ENCODE data around the gene DOC2B. TPM values are rescaled to one million over a fixed set of nuclear protein-coding genes. Genes with fewer than 3 reads are reported as not detected.
A peak's percentile ranks its signal among the peaks of the same experiment; 100 is the strongest.
"Not testable (repeated sequence)": the region's sequence is repeated elsewhere in the genome, so short reads cannot be mapped to it uniquely, and the experiment has no call there.

DOC2B gene
- total RNA-seq, 1 donor = not detected

DNA sequence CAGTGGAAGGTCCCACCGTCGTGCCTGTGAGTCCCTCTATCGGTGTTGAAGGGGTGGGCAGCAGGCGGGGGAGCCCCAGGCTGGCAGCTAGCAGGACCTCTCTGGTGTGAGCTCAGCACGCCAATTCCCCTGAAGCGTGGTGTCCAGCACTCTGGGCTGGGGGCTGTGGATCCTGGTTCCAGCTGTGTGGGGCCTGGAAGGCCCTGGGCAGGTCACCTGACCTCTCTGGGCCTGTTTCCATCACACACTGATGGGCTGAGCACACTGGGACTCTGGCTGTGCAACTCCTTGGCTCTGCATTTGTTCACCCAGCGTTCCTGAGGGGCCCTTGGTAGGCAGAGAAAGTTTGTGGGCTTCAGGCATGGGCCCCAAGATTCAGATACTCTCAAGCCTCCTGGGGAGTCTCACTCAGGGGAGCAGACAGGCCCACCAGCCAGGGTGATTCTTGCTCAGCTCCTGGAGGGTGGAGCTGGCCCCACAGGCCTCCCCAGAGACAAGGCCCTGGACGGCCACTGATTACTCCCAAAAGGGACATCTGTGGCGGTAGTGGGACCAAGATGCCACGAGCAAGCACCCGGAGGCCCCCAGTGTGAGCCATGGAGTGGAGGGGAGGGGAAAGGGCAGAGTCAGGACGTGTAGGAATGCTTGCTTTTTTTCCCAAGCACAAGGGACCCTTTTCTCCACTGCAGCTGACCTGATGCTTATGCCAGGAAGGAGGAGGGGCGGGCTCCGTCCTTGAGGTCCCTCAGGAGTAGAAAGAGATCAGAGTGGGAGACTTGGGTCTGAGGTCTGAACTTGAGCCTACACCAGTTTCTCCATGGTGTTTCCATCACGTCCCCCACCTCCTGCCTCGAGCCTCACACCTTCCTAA is 35.5 kb downstream of the DOC2B start:
- TF ChIP-seq, protein P1, sequence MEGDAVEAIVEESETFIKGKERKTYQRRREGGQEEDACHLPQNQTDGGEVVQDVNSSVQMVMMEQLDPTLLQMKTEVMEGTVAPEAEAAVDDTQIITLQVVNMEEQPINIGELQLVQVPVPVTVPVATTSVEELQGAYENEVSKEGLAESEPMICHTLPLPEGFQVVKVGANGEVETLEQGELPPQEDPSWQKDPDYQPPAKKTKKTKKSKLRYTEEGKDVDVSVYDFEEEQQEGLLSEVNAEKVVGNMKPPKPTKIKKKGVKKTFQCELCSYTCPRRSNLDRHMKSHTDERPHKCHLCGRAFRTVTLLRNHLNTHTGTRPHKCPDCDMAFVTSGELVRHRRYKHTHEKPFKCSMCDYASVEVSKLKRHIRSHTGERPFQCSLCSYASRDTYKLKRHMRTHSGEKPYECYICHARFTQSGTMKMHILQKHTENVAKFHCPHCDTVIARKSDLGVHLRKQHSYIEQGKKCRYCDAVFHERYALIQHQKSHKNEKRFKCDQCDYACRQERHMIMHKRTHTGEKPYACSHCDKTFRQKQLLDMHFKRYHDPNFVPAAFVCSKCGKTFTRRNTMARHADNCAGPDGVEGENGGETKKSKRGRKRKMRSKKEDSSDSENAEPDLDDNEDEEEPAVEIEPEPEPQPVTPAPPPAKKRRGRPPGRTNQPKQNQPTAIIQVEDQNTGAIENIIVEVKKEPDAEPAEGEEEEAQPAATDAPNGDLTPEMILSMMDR (IDR thresholded peaks at IDR 0.05; ENCODE audit: insufficient read depth, low read length) = no peak
- H3K4me3 ChIP-seq (ENCODE audit: low read depth, low read length) = no peak overlapping the region
- no peak for DNase-seq (ENCODE audit: low read depth)

- DNase-seq (ENCODE audit: low read depth) = no peak
- no peak overlapping the region for H3K4me3 ChIP-seq (ENCODE audit: low read depth, low read length)
- TF ChIP-seq, protein P1 (IDR thresholded peaks at IDR 0.05; ENCODE audit: insufficient read depth, low read length) = no peak
Observed at GRCh38 chr17:144936-145670, 36.3 kb downstream of the DOC2B start.

DNA sequence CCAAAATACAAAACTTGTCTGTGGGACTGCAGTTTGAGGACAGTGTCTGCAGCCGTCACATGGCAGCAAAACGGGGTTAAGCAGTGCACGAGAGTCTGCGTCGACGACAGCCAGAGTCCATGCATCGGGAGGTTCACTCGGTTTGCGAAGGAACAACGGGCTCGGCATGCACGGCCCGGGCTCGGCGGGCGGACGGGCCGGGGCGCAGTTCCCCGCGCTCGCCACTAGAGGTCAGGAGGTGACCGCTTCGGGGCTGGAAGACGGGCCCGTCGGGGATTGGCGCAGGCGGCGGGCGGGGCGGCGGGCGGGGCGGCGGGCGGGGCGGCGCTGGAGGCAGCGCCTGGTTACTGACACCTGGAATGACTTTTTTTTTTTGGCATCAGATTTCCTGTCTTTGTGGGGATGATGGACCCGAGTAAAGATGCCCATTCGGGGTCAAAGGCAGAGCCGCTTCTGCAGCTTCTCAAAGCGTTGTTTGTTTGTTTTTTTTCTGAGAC is 37.6 kb downstream of the DOC2B start:
- DNase-seq (ENCODE audit: low read depth) = peak; percentile 50
- TF ChIP-seq, protein P1 (IDR thresholded peaks at IDR 0.05; ENCODE audit: insufficient read depth, low read length) = peak; percentile 66
- H3K4me3 ChIP-seq (ENCODE audit: low read depth, low read length) = no peak overlapping the region

DNA sequence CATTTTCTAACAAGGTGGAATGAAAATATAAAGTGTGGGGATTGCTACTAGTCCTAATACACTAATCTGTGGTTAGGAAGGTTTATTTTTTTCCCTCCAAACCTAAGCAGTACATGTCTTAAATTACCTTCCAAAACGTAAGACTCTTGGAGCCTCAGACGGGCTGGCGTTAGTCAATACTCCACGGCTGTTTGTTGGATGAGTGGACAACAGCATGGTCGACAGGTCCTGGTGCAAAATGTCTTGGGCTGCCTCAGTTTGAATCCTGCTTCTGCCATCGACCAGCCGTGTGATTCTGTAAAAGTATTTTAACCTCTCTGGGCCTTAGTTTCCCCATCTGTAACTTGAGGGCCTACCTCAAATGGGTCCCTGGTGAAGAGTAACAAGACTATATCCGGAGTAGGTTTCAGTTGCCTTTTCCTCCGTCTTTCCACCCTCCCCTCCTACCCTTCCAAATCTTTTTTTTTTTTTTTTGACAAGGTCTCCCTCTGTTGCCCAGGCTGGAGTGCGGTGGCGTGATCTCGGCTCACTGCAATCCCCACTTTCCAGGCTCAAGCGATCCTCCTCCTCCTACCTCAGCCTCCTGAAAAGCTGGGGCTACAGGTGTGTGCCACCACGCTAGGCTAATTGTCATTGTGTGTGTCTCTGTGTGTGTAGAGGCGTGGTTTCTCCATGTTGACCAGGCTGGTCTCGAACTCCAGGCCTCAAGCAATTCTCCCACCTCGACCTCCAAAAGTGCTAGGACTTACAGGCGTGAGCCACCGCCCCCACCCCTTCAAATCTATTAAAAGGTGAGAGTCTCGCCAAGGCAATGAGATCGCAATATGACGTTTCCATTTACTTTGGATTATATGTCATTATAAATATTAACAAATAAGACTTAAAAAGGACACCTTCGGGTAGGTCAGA is 38.3 kb downstream of the DOC2B start:
- no peak overlapping the region for H3K4me3 ChIP-seq (ENCODE audit: low read depth, low read length)
- TF ChIP-seq, protein P1 (IDR thresholded peaks at IDR 0.05; ENCODE audit: insufficient read depth, low read length) = no peak
- DNase-seq (ENCODE audit: low read depth) = no peak

- DNase-seq (ENCODE audit: low read depth) = peak; percentile 2
- no peak overlapping the region for H3K4me3 ChIP-seq (ENCODE audit: low read depth, low read length)
- TF ChIP-seq, protein P1 (IDR thresholded peaks at IDR 0.05; ENCODE audit: insufficient read depth, low read length) = no peak
Observed at GRCh38 chr17:142102-142661, 39.3 kb downstream of the DOC2B start.

- not testable (repeated sequence) for DNase-seq (ENCODE audit: low read depth); H3K4me3 ChIP-seq (ENCODE audit: low read depth, low read length)
Observed at GRCh38 chr17:139401-140205, 41.8 kb downstream of the DOC2B start.

- H3K4me3 ChIP-seq (ENCODE audit: low read depth, low read length); DNase-seq (ENCODE audit: low read depth): not testable (repeated sequence)
Observed at GRCh38 chr17:137166-137807, 44.2 kb downstream of the DOC2B start, which contains the start of gene SCGB1C2. TSS of gene SCGB1C2 (plus strand) at chr17:137569. CDS start at chr17:137591, 22 bp downstream.

Data from fibroblast of the aortic adventitia (primary cell).